Fibroblast of lung (primary cell): ENCODE measurements around the gene ACYP2. TPM values are rescaled to one million over a fixed set of nuclear protein-coding genes. Genes with fewer than 3 reads are reported as not detected.

Source experiments
- DNase-seq, 2 donors: peaks; one replicate each; pipeline versions ENCODE4 v3.0.0 to v3.0.0-alpha.2; 2010; ENCODE audit warnings: low read depth in 2 of 2
- H2AFZ ChIP-seq: 2 replicates; pipeline ENCODE4 v1.5.1; 2012; ENCODE audit warnings: low read length, control low read depth, inconsistent platforms
- H3K27ac ChIP-seq: 2 replicates; pipeline ENCODE4 v1.5.1; 2011; ENCODE audit warnings: low read length, control low read depth; ENCODE audit not compliant: insufficient read depth
- H3K27me3 ChIP-seq: 2 replicates; pipeline ENCODE4 v1.5.1; 2011; ENCODE audit warnings: mild to moderate bottlenecking, low read length; ENCODE audit not compliant: control insufficient read depth, insufficient read depth
- H3K36me3 ChIP-seq: 2 replicates; pipeline ENCODE4 v1.5.1; 2011; ENCODE audit warnings: low read length; ENCODE audit not compliant: control insufficient read depth, insufficient read depth
- H3K4me1 ChIP-seq: 2 replicates; pipeline ENCODE4 v1.5.1; 2011; ENCODE audit warnings: low read length; ENCODE audit not compliant: control insufficient read depth, insufficient read depth; ENCODE audit errors: extremely low read depth
- H3K4me2 ChIP-seq: 2 replicates; pipeline ENCODE4 v1.5.1; 2011; ENCODE audit warnings: low read length, control low read depth; ENCODE audit not compliant: insufficient read depth; ENCODE audit errors: extremely low read depth
- H3K4me3 ChIP-seq, 4 experiments: fragments of 200-600 bp in 1 of 4; sonication (generic) in 1 of 4; replicated peaks in 1 of 4; 2 replicates each; pipeline ENCODE4 v1.5.1; 2011 to 2016; ENCODE audit warnings: low read length in 4 of 4, low read depth in 3 of 4, mild to moderate bottlenecking in 3 of 4, control low read depth in 2 of 4, inconsistent platforms in 1 of 4, mixed read lengths in 1 of 4; ENCODE audit not compliant: insufficient read depth in 1 of 4; ENCODE audit errors: control extremely low read depth in 1 of 4
- H3K79me2 ChIP-seq: 2 replicates; pipeline ENCODE4 v1.5.1; 2012; ENCODE audit warnings: mild to moderate bottlenecking, low read length, inconsistent platforms; ENCODE audit not compliant: control insufficient read depth, insufficient read depth
- H3K9ac ChIP-seq: 2 replicates; pipeline ENCODE4 v1.5.1; 2011; ENCODE audit warnings: mild to moderate bottlenecking, low read length, control low read depth; ENCODE audit not compliant: insufficient read depth
- H3K9me3 ChIP-seq: 2 replicates; pipeline ENCODE4 v1.5.1; 2012; ENCODE audit warnings: low read depth, low read length; ENCODE audit not compliant: control insufficient read depth, insufficient read depth
- H4K20me1 ChIP-seq: 2 replicates; pipeline ENCODE4 v1.5.1; 2011; ENCODE audit warnings: low read length; ENCODE audit not compliant: control insufficient read depth, insufficient read depth; ENCODE audit errors: extremely low read depth
- CTCF ChIP-seq, 2 donors: IDR thresholded peaks in 1 of 2; conservative IDR thresholded peaks in 1 of 2; 1 replicate in 1 of 2; 2 replicates in 1 of 2; pipeline ENCODE4 v1.5.1; 2011 to 2012; ENCODE audit warnings: low read length in 2 of 2, control low read depth in 1 of 2, inconsistent platforms in 1 of 2, low read depth in 1 of 2, mild to moderate bottlenecking in 1 of 2
- EZH2 ChIP-seq: IDR thresholded peaks from 2 replicates; pipeline ENCODE4 v1.5.1; 2012; ENCODE audit warnings: low read length, control low read depth, mild to moderate bottlenecking; ENCODE audit errors: missing control alignments
- polyA plus RNA-seq, 2 donors: library from polyadenylated mRNA; depleted of rRNA in 1 of 2; stranded (reverse) in 1 of 2; unstranded in 1 of 2; fragments of >200 nt; gene quantifications; 2 replicates each; pipeline ENCODE4 v1.2.1, GENCODE V29; 2011 to 2012; ENCODE audit warnings: missing spikeins in 1 of 2
- total RNA-seq: library from RNA; depleted of rRNA; stranded (reverse); fragments of >200 nt; gene quantifications from 2 replicates; pipeline ENCODE4 v1.2.1, GENCODE V29; 2014

ACYP2 gene
- total and polyA plus RNA-seq, 2 donors (not counting 1 experiment from before 2014, with no cell fraction given), result 9.7 to 24.4 TPM

- Histone ChIP-seq H3K4me2 (no peak overlapping the region), H2AFZ (no peak overlapping the region), H3K27ac (no peak overlapping the region), H3K36me3 (no peaks in the 10 kb centered on the region), H3K4me1 (no peaks in the 10 kb centered on the region), H3K4me3 (no peak overlapping the region), H4K20me1 (no peaks in the 10 kb centered on the region), H3K79me2 (no peaks in the 10 kb centered on the region), H3K9ac (no peak overlapping the region), H3K27me3 (no peaks in the 10 kb centered on the region), H3K9me3 (no peaks in the 10 kb centered on the region)
- no peak for TF ChIP-seq CTCF (conservative IDR thresholded peaks at IDR 0.05 in 1 of 2, IDR thresholded peaks at IDR 0.05 in 1 of 2; ENCODE audit: low read depth in 1 of 2, low read length in 2 of 2)
- TF ChIP-seq EZH2, result no peak
- peak; percentile 4 to 36 for DNase-seq
Observed at GRCh38 chr2:54161660-54162424, 46.4 kb downstream of the ACYP2 start.

GRCh38 chr2:54164106-54164505, 48.7 kb downstream of the ACYP2 start:
- Histone ChIP-seq H3K9me3 (no peaks in the 10 kb centered on the region), H3K27ac (no peak overlapping the region), H3K36me3 (no peaks in the 10 kb centered on the region), H3K9ac (no peak overlapping the region), H4K20me1 (no peaks in the 10 kb centered on the region), H3K4me3 (no peak overlapping the region), H3K79me2 (no peaks in the 10 kb centered on the region), H3K4me2 (no peak overlapping the region), H3K4me1 (no peaks in the 10 kb centered on the region), H2AFZ (no peak overlapping the region), H3K27me3 (no peaks in the 10 kb centered on the region)
- DNase-seq, result no peak
- TF ChIP-seq EZH2 (no peak), CTCF (conservative IDR thresholded peaks at IDR 0.05 in 1 of 2, IDR thresholded peaks at IDR 0.05 in 1 of 2; ENCODE audit: low read depth in 1 of 2, low read length in 2 of 2) (no peak)

DNA sequence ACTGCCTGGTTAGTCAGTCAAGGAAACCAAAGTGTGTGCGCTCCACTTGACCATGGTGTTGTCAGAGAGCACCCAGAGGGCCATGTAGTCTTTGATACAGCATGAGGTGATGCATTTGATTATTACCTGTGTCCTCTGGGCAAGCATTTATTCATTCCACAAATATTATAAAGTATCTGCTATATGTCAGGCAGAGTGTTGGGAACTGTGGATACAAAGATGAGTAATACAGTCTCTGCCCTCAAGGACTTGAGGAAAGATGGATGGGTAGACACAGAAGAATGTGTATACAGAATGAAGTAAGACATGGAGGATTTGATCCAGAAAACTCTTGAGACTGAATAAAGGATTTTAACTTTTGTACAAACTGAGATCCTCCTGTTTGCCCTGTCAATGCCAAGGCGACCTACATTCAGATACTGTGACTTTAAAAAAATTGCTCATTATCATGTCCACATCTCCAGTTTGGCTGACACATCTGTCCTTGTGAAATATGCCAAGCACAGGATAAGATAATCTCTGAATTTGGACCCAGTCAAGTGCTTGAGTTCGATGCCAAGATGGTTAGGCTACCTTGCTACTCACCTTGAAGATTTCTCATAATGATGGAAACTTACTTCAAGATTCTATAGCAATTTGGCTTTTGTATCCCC, 50.8 kb downstream of the ACYP2 start:
- Histone ChIP-seq H2AFZ (no peak overlapping the region), H3K4me2 (no peak overlapping the region), H3K4me3 (no peak overlapping the region), H4K20me1 (no peaks in the 10 kb centered on the region), H3K9ac (no peak overlapping the region), H3K36me3 (no peaks in the 10 kb centered on the region), H3K4me1 (no peaks in the 10 kb centered on the region), H3K27ac (no peak overlapping the region), H3K79me2 (no peaks in the 10 kb centered on the region), H3K9me3 (no peaks in the 10 kb centered on the region), H3K27me3 (no peaks in the 10 kb centered on the region)
- no peak for TF ChIP-seq CTCF (conservative IDR thresholded peaks at IDR 0.05 in 1 of 2, IDR thresholded peaks at IDR 0.05 in 1 of 2; ENCODE audit: low read depth in 1 of 2, low read length in 2 of 2)
- TF ChIP-seq EZH2, result no peak
- DNase-seq, result peak in 1 of 2 donors; percentile 9
